Jurkat, Clone E6-1 (cell line): ENCODE measurements around the gene GAD2.

Experiments
- DNase-seq: peaks from one replicate; pipeline ENCODE4 v3.0.0-alpha.2; 2011; ENCODE audit warnings: low read depth, low spot score
- H3K4me3 ChIP-seq: 2 replicates; pipeline ENCODE4 v1.5.1; 2011; ENCODE audit warnings: mild to moderate bottlenecking, low read length, control low read depth, moderate library complexity

The GAD2 gene

GRCh38 chr10:26219676-26220075 is 3.1 kb downstream of the GAD2 start:
- no peak overlapping the region for H3K4me3 ChIP-seq
- no peak for DNase-seq

GRCh38 chr10:26220901-26221300 is 4.3 kb downstream of the GAD2 start:
- H3K4me3 ChIP-seq: no peak overlapping the region
- DNase-seq: no peak

DNA sequence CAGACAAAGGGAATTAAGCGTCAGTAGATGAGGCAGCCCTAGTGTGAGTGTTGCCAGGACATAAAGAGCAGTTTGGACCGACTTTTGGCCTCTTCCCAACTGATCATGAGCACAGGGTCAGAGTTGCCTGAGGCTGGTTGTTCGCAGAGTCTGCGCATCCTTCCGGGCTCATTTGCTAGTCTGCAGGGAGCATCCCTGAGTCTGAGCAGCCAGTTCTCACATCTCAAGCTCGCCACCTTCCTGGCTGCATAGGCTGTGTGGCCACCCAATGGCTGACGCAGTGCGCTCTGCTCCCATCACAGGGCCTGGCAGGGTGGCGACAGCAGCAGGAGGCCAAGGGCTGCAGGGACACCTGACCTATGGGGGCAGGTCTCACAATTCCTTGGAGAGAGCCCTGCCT is 5.0 kb downstream of the GAD2 start:
- no peak for DNase-seq
- H3K4me3 ChIP-seq: no peak overlapping the region

GRCh38 chr10:26222563-26222962 is 6.0 kb downstream of the GAD2 start:
- no peak for DNase-seq
- no peak overlapping the region for H3K4me3 ChIP-seq

DNA sequence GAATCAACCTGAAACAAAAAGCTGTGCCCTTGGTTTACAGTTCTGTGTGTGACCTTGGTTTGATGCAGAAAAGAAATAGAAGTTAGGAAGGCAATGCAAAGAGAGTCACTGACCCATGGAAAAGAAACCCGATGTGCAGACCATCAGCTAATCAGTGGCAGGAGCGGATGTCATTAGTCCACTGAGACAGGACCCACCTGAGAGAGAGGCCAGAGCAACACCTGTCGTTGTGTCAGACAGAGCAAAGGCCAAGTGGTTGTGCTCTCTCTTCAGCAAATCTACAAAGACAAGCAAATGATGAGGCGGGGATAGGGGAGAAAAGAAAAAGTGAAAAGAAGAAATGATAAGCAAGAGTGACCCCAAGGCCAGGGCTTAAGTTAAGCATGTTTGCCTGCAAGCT is 8.7 kb downstream of the GAD2 start:
- DNase-seq: no peak
- no peak overlapping the region for H3K4me3 ChIP-seq

DNA sequence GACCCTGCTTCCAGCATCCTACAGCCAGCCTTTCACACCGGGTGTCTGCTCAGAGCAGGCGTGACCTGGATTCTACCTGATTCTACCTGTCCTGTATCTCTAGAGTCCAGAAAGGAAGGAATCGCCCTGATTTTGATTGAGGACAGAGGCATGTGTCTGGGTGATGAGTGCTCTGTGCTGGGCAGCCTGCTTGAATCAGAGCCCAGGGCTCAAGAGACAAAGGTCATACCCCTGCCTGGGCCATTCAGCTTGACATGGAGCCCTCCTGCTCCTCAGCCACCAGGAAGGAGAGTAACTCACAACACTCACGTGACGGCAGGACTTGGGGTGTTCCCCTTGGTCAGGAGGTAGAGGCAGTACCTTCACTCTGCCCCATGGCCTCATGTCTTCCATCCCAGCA is 11.2 kb downstream of the GAD2 start:
- H3K4me3 ChIP-seq: no peak overlapping the region
- no peak for DNase-seq

GRCh38 chr10:26232174-26232573 is 15.6 kb downstream of the GAD2 start:
- H3K4me3 ChIP-seq: no peak overlapping the region
- no peak for DNase-seq

DNA sequence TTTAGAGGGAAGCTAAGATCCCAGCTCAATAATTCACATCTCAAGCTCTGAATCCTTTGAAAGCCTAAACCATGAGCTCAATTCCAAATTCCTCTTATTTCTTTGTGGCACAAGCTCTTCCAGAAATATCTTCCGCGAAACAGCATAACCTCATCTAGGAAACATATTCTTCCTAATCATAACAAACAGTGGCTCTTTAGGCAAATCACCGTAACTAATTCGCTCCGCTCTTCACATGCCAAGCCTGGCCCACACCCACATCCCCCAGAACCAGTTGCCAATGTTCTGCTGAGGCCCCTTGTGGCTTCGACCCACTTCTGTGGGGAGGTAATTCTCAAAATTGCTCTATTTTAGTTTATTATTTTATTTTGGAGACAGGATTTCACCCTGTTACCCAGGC is 19.2 kb downstream of the GAD2 start:
- DNase-seq: no peak

DNA sequence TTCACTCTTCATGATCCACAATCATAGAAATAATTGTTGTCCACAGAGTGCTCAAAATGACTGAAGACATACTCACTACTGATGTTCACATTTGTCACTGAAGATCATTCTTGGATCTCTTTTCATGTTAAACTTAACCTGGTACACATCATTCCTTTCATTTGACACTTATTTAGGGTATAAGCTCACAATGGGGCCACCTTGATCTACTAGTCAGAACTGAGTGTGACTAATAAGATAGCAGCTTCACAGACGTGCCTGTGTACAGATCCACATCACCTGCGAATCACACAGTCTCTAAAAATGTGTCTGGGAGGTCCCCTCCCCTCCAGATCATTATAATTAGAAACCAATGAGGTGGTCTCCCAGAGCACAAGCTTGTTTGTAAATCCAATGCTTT is 21.8 kb downstream of the GAD2 start:
- H3K4me3 ChIP-seq: no peak overlapping the region
- DNase-seq: no peak

More for the DNA sequence above, 19.2 kb downstream of the GAD2 start:
- H3K4me3 ChIP-seq: no peak overlapping the region

GRCh38 chr10:26242706-26243350 is 26.3 kb downstream of the GAD2 start:
- no peak overlapping the region for H3K4me3 ChIP-seq
- no peak for DNase-seq

GRCh38 chr10:26243351-26243720 is 26.8 kb downstream of the GAD2 start:
- no peak overlapping the region for H3K4me3 ChIP-seq
- no peak for DNase-seq

DNA sequence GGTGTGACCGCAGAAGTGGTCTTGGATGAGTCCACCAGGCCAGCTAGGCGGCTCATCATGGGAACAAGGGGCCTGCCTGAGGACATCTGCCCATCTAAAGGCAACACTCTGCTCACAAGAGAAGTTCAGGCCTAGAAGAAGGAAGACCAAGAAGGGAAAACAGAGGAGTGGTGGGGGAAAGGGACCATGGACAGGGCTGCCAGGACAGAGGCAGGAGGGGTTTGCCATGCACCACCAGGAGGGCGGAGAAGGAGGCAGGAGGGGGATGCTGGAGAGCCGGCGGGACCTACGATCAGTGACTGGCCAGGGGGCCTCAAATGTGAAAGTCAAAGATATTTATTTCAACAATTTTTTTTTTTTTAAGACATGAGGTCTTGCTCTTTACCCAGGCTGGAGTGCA is 33.1 kb downstream of the GAD2 start:
- no peak for DNase-seq
- no peak overlapping the region for H3K4me3 ChIP-seq

- no peak overlapping the region for H3K4me3 ChIP-seq
- DNase-seq: no peak
Observed at GRCh38 chr10:26251925-26252324, 35.4 kb downstream of the GAD2 start.

DNA sequence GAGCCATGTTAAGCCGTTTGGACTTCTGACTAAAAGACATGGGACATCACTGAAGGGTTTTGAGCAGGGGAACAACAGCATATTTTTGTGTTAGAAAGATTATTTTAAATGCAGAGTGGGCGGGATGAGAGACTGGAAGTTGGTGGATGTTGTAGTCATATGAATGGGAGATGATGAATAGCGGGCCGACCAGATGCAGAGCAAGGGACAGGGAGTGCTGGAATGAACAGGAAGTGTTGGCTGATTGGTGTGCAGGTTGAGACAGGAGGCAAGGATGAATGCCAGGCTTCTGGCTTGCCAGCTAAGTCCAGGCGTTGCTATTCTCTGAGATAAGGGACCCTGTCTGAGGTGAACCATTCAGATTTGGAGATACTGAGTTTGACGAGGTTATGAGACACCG is 38.0 kb downstream of the GAD2 start:
- no peak overlapping the region for H3K4me3 ChIP-seq
- no peak for DNase-seq

- no peak overlapping the region for H3K4me3 ChIP-seq
- DNase-seq: no peak
Observed at GRCh38 chr10:26259341-26259740, 42.8 kb downstream of the GAD2 start.

DNA sequence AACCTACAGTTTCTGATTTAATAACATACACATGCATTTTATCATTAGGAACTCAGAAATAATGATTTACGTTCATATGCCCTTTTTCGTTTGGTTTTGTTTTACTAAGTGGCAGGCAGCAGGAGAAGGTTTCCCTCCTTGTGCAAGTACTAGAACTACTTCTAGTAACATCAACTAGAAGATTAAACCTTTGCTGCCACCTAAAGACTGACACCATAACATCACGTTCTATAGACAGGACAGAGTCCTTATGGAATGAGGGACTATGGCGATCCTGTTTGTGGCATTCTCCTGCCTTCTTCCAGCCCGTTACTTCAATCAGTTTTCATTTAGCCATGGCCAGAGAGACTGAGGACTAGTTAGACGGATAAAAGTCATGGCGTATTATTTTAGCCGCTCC is 53.2 kb downstream of the GAD2 start:
- DNase-seq: peak; percentile 39
- H3K4me3 ChIP-seq: no peak overlapping the region

- no peak overlapping the region for H3K4me3 ChIP-seq
- DNase-seq: no peak
Observed at GRCh38 chr10:26274391-26274790, 57.8 kb downstream of the GAD2 start.

GRCh38 chr10:26278295-26278694 is 61.7 kb downstream of the GAD2 start:
- no peak overlapping the region for H3K4me3 ChIP-seq
- no peak for DNase-seq

DNA sequence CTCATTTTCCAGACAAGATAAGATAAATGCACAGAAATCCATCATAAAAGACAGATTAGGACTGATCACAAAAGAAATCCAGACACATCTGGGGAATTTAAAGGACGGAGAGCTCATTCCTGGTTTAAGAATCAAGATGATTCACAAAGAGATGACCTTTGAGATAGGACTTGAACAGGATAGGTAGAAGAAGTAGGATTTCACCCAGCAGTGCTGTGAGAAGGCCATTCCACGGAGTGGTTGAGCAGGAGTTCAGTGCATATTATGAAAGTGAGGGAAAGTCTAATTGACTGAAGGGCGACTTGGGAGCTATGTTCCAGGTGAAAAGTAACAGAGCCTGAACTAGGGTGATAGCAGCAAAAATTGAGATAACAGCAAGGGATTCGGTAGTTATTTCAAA is 73.7 kb downstream of the GAD2 start:
- no peak for DNase-seq
- no peak overlapping the region for H3K4me3 ChIP-seq

- no peak for DNase-seq
- H3K4me3 ChIP-seq: no peak overlapping the region
Observed at GRCh38 chr10:26291721-26292480, 75.3 kb downstream of the GAD2 start.

DNA sequence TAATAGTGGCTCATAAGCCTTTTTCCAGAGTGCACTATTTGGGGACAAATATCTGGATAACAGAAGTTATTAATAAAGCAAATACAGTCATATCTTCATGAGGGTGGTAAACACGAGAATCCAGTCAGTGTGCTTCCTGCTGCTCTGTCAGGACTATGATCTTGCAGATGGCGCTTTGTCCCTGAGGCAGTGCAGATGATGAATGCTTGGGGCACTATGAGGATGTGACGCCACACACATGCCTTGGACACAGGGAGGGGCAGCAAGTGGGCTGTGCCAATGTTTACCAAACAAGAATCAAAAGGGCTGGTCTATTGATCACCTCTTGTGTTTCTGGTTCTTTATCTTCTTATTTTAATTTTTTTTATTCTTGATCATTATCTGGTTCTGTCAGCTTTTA is 79.8 kb downstream of the GAD2 start:
- DNase-seq: no peak
- H3K4me3 ChIP-seq: no peak overlapping the region
